ENCODE results near the gene PPME1.

PPME1 gene

DNA sequence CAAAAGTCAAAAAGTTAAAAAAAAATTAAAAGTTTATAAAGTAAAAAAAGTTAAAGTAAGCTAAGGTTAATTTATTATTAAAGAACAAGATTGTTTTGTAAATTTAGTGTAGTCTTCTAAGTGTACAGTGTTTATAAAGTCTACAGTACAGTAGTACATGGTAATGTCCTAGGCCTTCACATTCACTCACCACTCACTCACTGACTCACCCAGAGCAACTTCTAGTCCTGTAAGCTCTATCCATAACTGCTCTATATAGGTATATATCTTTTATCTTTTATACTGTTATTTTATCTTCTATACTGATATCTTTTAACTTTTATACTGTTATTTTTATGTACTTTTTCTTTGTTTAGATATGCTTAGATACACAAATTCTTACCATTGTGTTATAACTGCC is 11.4 kb upstream of the PPME1 start:
- DNase-seq (ENCODE audit: low read depth in 2 of 2) = no peak

DNA sequence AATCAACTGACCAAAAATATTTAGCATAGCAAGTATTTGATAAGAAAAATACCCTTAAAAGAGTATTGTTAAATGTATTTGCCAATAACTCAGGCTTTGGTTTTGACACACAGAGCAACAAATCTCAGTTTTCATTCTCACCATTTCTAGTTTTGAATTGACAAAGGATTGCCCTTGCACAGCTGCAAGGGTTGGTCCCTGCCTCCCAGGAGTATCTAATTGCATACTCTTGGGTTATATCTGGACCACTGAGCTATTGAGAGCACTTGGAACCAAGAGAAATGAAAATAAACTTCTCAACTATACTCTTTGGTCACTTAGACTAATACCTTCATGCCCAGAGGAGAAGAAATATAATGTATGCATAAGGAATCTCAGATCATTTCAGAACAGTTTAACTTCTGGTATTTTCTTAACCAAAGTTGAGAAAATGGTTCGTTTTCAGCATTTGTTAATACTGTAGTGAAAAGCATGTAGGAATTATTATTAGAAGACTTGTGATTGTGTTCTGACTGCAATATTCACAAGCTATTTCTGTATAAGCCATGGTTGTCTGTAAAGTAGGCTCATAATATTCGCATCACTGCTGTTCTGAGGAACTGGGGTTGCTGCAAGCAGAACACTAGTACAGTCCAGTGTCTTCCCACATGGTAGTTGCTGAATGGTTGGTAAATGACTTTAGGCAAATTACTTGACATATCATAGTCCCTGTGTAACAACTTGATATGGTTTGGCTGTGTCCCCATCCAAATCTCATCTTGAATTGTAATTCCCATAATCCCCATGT is 8.2 kb upstream of the PPME1 start:
- no peak for DNase-seq (ENCODE audit: low read depth in 2 of 2)

DNA sequence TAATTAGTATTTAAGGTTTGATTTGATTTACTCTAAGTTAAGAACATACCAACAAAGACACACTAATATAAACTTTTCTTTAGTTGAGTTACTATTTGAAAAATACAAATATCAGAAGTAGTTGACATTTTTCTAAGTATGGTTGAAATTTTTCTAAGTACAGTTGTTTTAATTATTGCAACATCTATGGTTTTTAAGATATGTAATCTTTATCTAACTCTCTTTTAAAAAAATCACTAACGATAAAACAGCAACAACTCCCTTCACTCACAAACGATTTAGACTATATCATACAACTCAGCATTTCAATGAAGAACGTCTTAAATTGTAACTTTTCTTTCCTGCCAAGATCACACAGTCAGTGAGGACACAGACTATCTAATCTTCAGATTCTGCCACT is 2.3 kb upstream of the PPME1 start:
- DNase-seq (ENCODE audit: low read depth in 2 of 2) = no peak

DNA sequence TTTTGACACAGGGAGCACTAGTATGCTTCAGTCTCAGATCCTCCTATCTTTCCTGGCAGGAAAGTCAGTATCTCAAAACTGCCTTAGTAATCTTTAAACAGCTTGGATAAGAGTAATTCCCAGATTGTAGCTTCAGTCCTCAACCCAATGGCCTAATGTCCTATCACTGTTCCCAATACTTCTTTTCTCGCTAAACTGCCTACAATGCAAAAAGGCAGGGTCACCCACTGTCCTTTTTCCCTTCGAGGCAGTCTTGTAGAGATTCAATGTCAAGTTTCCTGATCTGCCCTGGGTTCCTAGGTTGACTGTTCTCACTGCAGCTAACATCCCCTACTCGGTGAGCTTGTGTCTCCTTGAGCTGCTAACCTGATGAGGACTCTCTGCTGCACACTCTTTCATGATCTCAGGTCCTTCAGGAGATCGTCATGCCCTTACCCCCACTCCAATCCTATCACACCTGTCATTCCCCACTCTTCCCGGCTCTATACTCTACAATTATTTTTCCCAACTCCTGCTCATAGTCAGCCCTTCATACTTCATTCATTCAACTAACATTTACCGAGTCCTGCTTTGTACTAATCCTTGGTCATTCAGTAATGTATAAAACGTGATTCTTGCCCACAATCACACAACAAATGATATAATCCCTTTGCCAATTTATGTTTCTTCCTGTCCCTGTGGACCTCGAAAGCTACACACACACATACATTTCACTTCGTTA is 1.2 kb upstream of the PPME1 start:
- DNase-seq (ENCODE audit: low read depth in 2 of 2) = no peak

DNA sequence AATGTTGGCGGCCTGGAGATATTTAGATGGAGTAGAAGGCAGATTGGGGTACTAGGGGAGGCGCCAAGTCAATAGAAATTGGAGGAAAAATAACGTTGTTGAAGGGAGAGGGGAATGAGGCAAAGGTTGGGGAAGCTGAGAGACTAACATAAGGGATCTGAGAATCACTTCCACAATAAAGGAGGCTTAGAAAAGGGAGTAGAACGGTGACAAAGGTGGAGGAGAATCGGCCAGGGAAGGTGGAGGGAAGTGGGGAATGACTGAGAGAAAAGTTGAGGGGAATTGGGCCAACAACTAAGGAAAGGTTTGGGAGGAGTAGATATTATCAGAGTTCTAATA is 510 bp downstream of the PPME1 start:
- DNase-seq (ENCODE audit: low read depth in 2 of 2) = no peak

DNA sequence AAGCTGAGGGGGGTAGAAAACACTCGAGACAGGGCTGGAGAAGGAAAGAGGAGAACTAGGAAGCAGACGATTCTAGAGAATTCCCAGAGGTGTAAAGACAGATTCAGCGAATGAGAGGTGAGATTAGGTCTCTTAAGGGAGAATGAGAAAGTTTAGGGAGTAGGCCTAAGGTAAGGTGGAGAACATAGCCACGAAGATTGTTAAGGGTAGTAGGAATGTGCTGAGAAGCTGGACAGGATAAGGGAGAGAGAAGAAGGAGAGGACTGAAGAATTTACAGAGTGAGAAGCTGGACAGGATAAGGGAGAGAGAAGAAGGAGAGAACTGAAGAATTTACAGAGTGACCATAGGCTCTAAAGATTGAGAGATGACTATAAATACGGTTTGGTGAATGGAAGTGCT is 908 bp downstream of the PPME1 start:
- DNase-seq (ENCODE audit: low read depth in 2 of 2) = no peak

DNA sequence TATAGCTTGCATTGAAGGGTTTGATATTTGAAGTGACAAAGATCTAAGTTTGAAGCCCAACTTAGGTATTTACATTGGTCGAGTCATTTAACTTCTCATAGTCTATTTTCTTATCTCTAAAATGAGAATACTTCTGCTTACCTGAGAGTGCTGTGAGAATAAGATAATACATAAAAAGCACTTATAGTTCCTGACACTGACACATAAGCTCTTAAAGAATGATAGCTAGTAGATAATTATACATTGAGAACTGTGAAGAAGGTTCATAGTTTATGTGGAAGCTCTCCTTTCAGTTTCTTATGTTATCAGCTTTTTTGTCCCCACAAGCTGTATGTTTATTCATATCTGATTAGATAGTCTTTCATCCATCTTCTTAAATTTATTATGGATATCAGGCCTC is 4.8 kb downstream of the PPME1 start:
- DNase-seq (ENCODE audit: low read depth in 2 of 2) = no peak

DNA sequence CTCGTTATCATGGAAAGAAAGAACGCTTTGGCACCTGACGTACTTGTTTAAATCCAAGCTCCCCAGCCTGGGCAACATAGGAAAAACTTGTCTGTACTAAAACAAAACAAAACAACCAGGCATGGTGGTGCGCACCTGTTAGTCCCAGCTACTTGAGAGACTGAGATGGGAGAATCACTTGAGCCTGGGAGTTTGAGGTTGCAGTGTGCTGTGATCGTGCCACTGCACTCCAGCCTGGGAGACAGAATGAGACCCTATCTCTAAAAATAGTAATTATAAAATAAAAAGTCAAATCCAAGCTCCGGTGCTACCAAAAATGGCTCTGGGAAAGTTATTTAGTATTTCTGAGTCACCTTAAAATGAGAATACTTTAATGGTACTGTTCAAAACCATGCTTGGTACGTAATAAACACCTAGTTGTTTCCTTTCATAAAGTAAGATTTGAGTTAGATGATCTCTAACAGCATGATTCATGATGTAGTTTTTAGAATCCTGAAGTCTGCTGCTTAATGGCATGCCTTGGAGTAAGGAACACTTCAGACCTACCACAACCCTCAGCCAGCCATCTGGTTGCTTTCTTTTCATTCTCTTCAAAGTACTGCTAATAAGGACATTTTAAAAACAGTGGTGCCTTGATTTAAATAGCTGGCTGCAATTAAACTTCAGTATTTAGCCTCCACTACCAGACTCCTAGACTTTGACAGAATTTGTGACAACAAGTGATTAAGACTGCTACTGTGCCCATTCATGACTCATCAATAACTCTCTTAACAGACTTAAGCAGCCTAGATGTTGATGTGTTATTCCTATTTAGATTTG is 8.4 kb downstream of the PPME1 start:
- DNase-seq (ENCODE audit: low read depth in 2 of 2) = no peak

DNA sequence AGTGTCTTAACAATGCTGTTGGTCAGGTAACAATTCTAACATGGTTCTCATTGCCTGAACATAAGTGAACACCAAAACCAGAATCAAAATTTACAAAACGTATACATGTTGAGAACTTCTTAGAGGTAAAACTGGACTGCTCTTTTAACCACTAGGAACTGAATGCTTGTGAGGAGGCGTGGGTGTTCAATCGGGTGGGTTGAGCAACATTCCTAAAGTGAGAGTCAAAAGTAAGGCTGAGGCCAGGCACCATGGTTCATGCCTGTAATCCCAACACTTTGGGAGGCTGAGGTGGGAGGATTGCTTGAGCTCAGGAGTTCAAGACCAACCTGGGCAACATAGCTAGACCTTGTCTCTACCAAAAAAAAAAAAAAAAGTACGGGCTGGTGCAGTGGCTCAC is 11.5 kb downstream of the PPME1 start:
- DNase-seq (ENCODE audit: low read depth in 2 of 2) = no peak

DNA sequence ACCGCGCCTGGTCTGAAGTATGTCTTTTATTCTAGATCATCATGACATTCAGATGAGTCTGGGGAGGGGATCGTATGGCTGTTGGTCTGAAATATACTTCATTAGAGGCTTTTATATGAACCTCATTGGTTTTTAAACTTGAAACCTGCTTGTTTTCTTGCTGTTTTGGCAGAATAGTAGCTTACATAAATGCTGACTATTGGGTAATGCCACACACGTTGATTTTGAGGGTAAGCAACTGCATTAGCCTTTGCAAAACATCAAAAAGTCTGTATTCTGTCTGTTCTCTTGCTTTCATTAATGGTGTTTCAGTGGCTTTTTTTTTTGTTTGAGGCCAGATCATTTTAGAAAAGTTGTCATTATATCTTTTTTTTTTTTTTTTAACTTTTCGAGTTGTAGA is 14.2 kb downstream of the PPME1 start:
- DNase-seq (ENCODE audit: low read depth in 2 of 2) = no peak

DNA sequence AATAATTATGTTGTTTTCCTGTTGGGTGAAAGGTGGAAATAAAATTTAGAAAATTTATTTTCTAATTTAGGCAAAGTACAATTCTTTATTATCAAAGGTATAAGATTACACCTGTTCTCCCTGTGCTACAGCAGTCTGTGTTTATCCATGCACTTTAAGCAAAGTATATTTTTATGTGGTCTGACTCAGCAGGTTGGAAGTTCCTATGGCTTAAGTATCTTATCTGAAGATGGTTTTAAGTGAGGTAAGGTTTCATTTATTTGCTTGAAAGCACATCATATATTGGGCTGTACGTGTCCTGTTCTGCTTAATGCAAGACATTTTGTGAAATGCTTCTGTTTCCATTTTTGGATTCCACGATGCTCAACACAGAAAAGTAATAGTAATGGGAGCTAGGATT is 14.6 kb downstream of the PPME1 start:
- DNase-seq (ENCODE audit: low read depth in 2 of 2) = no peak

DNA sequence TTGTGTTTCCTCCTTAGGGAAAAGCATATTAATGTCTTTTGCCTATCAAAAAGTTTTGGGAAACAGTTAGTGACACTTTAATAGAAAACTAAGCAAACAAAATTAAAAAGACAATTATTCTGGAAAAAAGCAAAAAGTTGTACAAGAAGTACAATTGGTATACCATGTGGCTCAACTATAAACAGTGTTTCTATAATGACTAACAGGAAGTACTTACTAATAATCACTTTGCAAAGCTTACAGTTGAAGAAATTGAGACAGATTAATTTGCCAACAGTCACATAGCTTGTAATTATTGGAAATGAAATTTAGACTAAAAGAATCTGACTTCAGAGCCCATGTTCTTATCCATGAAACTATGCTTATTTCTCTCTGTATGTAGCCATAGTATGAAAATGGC is 24.7 kb downstream of the PPME1 start:
- no peak for DNase-seq (ENCODE audit: low read depth in 2 of 2)

DNA sequence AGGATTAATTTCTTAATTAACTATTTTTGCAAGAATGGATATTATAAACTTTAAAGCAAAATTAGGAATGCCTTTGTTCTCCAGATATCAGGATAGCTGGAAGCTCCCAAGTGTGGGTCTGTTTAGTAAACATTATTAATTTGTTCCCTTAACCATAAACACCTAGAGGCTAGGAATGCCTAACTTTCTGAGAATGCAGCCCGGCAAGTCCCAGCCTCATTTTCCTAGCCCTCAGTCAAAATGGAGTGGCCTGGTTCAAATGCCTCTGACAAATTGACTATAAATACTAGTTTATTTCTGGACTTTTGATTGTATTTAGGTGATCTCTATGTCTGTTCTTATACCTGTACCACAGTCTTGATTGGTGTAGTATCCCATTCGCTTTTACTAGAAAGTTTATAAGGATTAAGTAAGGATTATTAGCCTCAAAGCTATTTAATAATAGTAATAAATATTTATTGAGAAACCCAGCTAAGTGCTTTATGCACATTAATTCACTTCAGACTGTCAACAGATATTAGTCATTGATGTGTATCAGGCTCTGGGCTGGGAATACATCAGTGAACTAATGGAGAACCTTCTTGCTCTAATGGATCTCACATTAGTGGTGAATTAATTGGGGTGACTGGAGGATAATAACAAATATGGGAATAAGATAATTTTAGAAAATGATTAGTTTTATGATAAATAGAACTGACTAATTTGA is 25.8 kb downstream of the PPME1 start:
- no peak for DNase-seq (ENCODE audit: low read depth in 2 of 2)

DNA sequence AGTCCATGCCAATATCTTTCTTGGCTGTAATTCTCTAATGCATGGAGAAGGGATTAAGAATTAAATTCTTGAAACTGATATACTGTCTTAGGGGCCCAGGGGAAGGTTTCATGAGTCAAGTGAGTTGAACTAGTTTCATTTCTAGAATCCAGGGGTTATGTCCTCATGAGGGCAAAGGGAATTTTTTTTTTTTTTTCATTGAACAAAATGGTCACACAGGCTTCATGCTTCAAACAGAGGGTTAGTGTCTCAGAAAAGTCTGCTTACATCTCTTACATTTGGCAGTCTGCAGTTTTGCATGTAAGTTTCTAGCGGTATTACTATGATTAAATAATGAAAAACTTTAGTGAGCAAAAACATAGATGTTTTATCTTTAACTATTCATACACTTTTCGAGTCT is 32.9 kb downstream of the PPME1 start:
- no peak for DNase-seq (ENCODE audit: low read depth in 2 of 2)

DNA sequence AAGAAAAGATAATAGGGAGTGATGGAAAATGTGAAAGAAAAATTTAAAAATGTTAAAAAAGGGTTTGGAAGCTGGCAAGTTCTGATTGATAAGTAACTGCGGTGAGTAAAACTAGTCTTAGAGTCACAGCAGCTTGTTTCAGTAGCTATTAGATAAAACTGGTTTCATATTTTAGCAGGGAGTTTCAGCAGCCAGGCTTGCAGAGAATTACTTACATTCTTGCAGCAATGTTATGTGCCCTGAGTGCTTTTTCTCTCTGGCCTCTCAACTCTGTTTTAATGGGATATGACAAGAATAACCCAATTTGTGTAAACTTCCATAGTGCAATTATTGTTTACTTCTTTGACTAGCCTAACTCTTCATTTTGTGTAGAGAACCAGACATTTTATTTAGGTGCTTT is 33.6 kb downstream of the PPME1 start:
- DNase-seq (ENCODE audit: low read depth in 2 of 2) = no peak

DNA sequence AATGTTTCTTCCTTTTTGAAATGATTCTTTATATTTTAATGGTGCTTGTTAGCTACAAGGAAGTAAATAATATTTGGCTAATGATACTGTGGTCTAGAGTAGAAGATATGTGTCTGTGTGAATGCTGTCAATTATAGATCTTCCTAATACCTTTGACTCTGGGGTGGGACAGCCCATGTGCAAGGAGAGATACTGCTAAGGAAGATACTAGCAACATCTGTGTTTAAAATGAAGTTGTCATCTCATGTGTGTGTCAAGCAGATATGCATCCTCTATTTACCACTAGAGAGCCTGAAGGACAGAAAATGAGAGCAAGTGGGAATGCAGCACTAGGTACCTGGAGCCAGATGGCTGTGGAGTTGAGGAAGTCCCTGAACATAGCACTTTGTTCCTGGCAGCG is 34.1 kb downstream of the PPME1 start:
- no peak for DNase-seq (ENCODE audit: low read depth in 2 of 2)

DNA sequence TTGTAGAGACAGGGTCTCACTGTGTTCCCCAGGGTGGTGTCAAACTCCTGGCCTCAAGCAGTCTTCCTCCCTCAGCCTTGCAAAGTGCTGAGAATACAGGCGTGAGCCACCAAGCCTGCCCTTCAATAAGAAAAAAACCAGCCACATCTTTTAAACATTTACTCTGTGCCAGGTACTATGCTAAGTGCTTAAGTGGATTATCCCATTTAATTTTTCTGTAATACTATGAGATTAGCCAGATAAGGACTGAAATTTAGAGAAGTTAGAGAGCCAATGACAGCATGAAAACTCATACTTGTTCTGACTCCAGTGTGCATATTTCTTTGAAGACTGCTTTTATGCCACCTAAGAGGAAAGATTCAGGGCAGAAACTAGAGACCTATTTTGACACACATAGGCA is 35.7 kb downstream of the PPME1 start:
- DNase-seq (ENCODE audit: low read depth in 2 of 2) = no peak

DNA sequence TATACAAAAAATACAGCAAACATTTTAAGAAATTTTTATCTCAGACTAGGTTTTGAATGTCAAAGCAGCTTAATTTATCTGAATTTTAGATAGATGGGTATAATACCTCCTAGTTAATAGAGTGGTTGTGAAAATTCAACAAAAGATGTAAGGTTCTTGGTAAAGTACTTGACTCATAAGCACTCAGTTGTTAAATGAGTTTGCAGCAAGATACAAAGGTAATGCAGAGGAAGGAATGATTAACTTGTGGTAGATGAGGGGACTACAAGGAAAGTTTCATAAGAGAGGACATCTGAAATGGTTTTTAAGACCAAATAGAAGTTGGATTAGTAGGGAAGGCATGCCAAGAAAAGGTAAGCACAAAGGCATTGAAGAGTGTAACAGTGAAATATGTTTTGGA is 37.4 kb downstream of the PPME1 start:
- DNase-seq (ENCODE audit: low read depth in 2 of 2) = no peak

DNA sequence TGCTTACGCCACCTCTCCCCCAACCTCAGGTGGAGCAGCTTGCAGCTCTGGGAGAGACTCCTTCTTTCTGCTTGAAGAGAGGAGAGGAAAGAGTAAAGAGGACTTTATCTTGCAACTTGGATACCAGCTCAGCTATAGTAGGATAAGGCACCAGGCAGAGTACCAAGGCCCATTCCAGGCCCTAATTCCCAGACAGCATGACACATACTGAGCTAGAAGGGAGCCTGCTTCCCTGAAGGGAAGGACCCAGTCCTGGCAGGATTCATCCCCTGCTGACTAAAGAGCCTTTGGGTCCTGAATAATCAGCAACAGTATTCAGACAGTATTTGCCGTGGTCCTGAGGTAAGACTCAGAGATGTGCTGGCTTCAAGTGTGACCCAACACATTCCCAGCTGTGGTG is 41.4 kb downstream of the PPME1 start:
- DNase-seq (ENCODE audit: low read depth in 2 of 2) = no peak

DNA sequence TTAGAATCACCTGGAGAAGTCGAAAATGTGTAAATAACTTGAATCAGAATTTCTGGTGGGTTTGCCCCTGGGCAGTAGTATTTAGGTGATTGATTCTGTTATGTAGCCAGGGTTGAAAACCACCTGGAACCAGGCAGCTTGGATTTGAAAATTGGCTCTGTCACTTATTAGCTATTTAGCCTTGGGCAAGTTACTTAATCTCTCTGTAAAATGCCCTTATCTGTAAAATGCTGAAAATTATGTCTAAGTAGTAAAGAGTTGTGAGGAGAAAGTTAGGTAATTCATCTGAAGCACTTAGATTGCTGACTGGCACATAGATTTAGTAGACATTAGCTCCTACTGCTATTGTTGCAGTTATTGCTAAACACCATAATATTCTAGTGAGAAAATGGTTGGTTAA is 49.3 kb downstream of the PPME1 start:
- DNase-seq (ENCODE audit: low read depth in 2 of 2) = no peak

DNA sequence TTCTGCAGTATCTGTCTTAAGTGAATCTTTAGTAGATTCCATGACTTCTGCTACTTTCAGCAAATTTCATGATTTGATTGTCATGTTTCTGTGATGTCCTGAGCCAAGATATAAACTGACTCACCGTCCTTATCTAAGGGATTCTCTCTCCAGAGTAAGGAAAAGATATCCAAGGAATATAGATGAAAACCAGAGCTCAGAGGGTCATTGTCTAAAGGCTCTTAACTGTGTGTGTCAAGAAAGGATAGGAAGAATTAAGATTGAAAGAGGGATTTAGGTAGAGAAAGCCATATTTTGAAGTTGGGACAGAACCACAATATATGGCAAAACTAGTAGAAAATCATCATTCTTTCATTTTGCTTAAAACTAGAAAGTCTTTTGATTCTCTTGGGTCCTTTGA is 50.7 kb downstream of the PPME1 start:
- no peak for DNase-seq (ENCODE audit: low read depth in 2 of 2)

DNA sequence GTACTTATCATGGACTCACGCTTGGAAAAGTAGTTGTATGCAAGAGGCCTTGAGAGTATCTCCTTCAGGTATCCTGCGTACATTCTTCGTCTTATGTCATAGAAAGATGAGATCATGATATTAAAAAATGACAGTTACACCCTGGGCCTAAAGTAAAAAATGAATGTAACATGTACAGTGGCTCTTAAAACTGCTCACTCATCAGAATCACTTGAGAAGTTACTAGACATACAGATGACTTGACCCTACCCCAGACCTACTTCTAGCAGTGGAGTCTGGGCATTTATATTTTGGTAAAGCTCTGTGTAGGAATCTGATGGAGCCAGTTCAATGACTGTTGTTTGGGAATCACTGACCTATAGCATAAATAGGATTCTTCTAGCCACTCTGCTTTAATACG is 54.5 kb downstream of the PPME1 start:
- DNase-seq (ENCODE audit: low read depth in 2 of 2) = no peak
